Measurements from ENCODE around the gene PCSK6.

PCSK6 gene

GRCh38 chr15:101255615-101256241 is 233.8 kb downstream of the PCSK6 start:
- no peak overlapping the region for H3K4me3 ChIP-seq (ENCODE audit: low read depth, low read length)

- no peak overlapping the region for H3K4me3 ChIP-seq (ENCODE audit: low read depth, low read length)
These were observed 234.5 kb downstream of the PCSK6 start for GRCh38 chr15:101255051-101255395.

GRCh38 chr15:101254157-101255050 is 235.1 kb downstream of the PCSK6 start:
- H3K4me3 ChIP-seq (ENCODE audit: low read depth, low read length): no peak overlapping the region
